Memory B cell (primary cell): ENCODE measurements around the gene HEPACAM.

Source experiments
- ATAC-seq: fragments of 150-1000 bp; cut with Tn5 transposase; 2 replicates; pipeline ENCODE4 v1.10.0; 2021; ENCODE audit warnings: low read depth, mild to moderate bottlenecking, moderate library complexity
- DNase-seq, 2 donors: peaks; one replicate each; pipeline ENCODE4 v3.0.0; 2022; ENCODE audit warnings: low spot score in 2 of 2
- H3K27ac Mint-ChIP-seq: one replicate; pipeline ENCODE4 v1.8.0; 2022; ENCODE audit warnings: mild to moderate bottlenecking, moderate library complexity, mixed read lengths
- H3K27me3 Mint-ChIP-seq: one replicate; pipeline ENCODE4 v1.8.0; 2022; ENCODE audit warnings: mixed read lengths
- H3K36me3 Mint-ChIP-seq: one replicate; pipeline ENCODE4 v1.8.0; 2022; ENCODE audit warnings: mild to moderate bottlenecking, mixed read lengths
- H3K4me1 Mint-ChIP-seq: one replicate; pipeline ENCODE4 v1.8.0; 2022; ENCODE audit warnings: mixed read lengths
- H3K4me3 Mint-ChIP-seq: one replicate; pipeline ENCODE4 v1.8.0; 2022; ENCODE audit warnings: mild to moderate bottlenecking, moderate library complexity, mixed read lengths
- H3K9me3 Mint-ChIP-seq: one replicate; pipeline ENCODE4 v1.8.0; 2022; ENCODE audit warnings: mixed read lengths

The HEPACAM gene

DNA sequence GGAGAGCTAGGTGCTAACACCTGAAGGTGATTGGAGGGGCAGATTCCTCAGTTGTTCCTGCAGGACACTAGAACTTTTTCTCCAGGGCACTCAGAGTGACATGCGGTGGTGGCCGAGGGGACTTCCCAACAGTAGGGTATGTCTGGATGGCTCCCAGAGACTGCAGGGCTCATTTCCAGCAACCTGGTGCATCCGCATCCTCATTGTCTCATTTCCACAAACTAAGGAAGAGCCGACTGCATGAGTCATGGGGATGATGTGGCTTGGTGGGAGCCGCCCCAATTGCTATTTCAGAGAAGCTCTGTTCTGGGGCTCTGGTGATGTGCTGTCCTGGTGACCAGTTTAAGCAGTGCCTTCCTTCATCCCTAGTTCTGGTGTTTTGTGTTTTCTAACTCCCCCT is 35.4 kb downstream of the HEPACAM start:
- no peak overlapping the region for H3K4me3 Mint-ChIP-seq
- no peak for ATAC-seq
- H3K4me1 Mint-ChIP-seq: peaks cover 3% of the 10 kb centered on the region
- DNase-seq: peak in 1 of 2 donors; percentile 5
- no peak overlapping the region for H3K27ac Mint-ChIP-seq
- peaks cover 16% of the 10 kb centered on the region for H3K27me3 Mint-ChIP-seq
- no peaks in the 10 kb centered on the region for H3K9me3 Mint-ChIP-seq
- no peaks in the 10 kb centered on the region for H3K36me3 Mint-ChIP-seq

DNA sequence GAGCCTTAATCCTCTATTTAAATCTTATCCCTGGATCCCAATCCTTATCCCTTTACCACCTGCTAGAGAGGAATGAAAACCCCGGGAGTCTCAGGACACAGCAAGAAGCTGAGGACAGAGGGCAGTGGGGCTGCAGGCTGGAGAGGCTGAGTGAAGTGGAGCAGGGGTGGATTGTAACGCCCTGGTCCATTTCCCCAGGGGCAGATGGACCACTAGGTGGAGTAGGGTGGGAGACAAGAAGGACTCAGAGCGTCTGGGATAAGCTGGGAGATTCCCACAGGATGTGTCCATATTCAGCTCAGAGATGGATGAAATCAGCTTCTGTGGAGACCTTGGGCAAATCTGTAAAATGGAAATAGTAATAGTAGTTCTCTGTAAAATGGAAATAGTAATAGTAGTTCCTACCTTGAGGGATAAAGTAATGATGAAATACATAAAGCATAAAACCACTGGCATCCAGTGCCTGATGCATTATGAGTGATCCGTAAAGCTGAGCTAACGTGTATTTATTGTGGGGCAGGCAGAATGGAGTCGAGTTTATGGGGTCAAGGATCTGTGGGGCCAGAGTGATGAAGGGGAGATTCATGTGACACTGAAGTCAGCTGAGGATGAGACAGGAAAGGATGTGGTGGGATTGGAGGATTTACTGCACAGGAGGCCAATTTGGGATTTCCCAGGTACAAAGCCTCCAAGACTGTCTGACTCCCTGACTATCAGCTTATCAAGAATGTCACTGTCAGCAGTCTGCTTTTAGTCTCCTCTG is 36.3 kb downstream of the HEPACAM start:
- H3K27me3 Mint-ChIP-seq: peaks cover 18% of the 10 kb centered on the region
- no peak for DNase-seq
- peaks cover 3% of the 10 kb centered on the region for H3K4me1 Mint-ChIP-seq
- no peaks in the 10 kb centered on the region for H3K9me3 Mint-ChIP-seq
- no peak for ATAC-seq
- no peaks in the 10 kb centered on the region for H3K36me3 Mint-ChIP-seq
- no peak overlapping the region for H3K27ac Mint-ChIP-seq
- H3K4me3 Mint-ChIP-seq: no peak overlapping the region

DNA sequence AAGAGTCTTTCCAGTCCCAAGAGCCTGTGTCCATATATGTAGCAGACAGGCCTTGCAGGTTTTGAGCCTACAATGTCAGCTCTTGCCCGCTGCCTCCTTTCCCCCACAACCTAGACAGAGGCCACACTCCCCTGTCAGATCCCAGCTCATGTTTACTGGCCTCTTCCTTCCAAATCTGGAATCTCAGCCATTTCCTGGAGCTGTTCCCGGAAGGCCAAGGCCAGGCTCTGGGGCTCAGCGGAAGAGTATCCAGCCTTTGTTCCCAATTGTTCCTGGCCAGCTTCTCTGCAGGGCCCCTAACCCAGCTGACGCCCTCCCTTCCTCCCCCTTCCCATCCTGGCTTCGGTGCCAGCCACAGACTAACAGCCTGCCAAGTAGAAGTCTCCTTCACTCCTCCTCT is 37.1 kb downstream of the HEPACAM start:
- Mint-ChIP-seq H3K27ac (no peak overlapping the region), H3K4me3 (no peak overlapping the region), H3K9me3 (no peaks in the 10 kb centered on the region), H3K27me3 (peaks cover 18% of the 10 kb centered on the region), H3K36me3 (no peaks in the 10 kb centered on the region), H3K4me1 (peaks cover 3% of the 10 kb centered on the region)
- DNase-seq (peak in 1 of 2 donors; percentile 5), ATAC-seq (no peak)

DNA sequence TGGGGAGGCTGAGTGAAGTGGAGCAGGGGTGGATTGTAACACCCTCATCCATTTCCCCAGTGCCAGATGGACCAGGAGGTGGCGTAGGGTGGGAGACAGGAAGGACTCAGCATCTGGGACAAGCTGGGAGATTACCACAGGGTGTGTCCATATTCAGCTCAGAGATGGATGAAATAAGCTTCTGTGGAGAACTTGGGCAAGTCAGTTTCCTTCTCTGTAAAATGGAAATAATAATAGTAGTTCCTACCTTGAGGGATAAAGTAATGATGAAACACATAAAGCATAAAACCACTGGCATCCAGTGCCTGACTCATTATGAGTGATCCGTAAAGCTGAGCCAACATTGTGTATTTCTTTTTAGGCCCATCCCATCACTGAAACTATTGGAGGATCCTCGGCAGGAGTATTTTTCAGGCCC is 37.6 kb downstream of the HEPACAM start:
- H3K36me3 Mint-ChIP-seq: no peaks in the 10 kb centered on the region
- peaks cover 19% of the 10 kb centered on the region for H3K27me3 Mint-ChIP-seq
- DNase-seq (no peak), ATAC-seq (no peak)
- H3K4me1 Mint-ChIP-seq: peaks cover 3% of the 10 kb centered on the region
- no peak overlapping the region for H3K4me3 Mint-ChIP-seq
- no peaks in the 10 kb centered on the region for H3K9me3 Mint-ChIP-seq
- H3K27ac Mint-ChIP-seq: no peak overlapping the region

DNA sequence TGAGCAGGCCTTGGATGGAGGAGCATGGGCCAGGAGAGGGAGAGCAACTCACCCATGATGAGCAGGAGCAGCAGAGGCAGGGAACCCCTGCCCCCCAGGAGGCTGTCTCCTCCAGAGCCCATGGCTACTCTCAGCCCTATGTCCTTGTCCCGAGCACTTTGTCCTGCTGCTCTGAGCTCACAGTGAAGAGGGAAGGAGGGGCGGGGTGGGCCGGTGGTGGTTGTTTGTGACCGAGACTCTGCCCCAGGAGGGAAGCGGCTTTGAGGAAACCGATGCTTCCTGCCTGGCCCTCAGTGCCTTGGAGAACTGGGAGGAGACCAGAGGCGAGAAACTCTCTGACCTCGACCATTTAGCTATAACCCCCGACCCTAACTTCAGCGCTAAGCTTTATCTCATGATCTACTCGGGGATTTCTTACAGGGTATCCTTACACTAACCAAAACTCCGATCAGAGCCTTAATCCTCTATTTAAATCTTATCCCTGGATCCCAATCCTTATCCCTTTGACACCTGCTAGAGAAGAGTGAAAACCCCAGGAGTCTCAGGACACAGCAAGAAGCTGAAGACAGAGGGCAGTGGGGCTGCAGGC is 38.1 kb downstream of the HEPACAM start, which contains the start of gene ROBO4:
ROBO4 (minus strand) TSS at position 192 of the 589 bp plus-strand sequence; CDS start at position 122, 70 bp downstream.
- DNase-seq (peak in 1 of 2 donors; percentile 3), ATAC-seq (no peak)
- H3K9me3 Mint-ChIP-seq: no peaks in the 10 kb centered on the region
- H3K36me3 Mint-ChIP-seq: no peaks in the 10 kb centered on the region
- peaks cover 3% of the 10 kb centered on the region for H3K4me1 Mint-ChIP-seq
- no peak within 1 kb of the TSS for H3K4me3 Mint-ChIP-seq
- H3K27ac Mint-ChIP-seq: no peak within 1 kb of the TSS
- H3K27me3 Mint-ChIP-seq: peaks cover 18% of the 10 kb centered on the region

DNA sequence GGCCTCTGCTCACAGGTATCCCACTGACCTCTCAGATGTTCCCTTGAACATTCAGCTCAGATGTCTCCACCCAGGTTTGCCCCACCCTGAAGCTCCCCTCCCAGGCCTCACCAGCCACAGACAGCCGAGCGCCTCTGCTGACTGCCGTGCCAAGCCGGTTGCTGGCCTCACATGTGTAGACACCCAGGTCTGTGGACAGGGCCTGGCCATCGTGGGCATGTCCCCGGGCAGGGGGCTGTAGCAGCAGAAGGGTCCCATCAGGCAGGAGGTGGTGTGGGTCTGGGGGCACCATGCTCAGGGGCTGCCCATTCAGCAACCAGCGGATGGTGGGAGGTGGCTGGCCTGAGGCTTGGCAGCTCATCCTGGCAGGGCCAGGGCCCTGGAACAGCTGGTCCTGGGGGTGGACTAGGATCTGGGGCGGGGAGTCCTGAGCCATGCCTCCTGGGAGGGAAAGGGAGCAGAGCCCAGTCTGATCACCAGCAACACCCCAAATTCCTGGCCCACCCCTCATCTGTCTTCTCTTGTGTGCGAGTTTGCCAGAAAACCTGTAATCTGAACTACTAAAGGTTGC is 38.9 kb downstream of the HEPACAM start:
- DNase-seq (peak in 1 of 2 donors; percentile 4), ATAC-seq (no peak)
- Mint-ChIP-seq H3K27me3 (peaks cover 22% of the 10 kb centered on the region), H3K4me1 (peaks cover 3% of the 10 kb centered on the region), H3K36me3 (no peaks in the 10 kb centered on the region), H3K9me3 (no peaks in the 10 kb centered on the region), H3K27ac (no peak overlapping the region), H3K4me3 (no peak overlapping the region)

DNA sequence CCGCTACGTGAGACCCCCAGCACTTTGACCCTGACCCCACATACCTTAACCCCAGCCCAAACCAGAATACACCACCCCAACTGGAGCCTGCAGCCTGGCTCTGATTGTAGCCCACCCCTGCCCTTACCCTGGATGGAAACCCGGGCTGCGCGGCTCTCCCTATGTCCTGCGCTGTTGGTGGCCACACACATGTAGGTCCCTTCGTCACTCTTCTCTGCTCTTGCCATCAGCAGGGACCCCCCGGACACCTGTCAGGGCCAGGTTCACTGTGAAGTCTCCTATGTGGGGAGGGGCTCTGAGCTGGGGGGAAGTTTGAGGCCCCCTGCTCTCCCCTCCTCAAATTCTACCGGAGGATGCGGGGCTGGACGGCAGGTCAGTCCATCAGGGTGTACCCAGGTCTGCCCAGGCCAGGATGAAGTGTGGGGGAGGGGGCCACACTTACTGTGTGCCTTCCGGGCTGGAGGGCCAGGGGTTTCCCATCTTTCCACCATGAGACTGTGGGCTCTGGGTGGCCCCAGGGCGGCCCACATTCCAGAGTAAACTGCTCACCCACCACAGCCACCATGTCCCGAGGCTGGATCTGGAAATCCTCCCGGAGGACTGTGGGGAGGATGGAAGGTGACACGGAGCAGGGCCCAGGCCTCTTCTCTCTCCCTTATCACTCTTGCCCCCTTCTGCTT is 39.6 kb downstream of the HEPACAM start:
- Mint-ChIP-seq H3K4me1 (peaks cover 3% of the 10 kb centered on the region), H3K27me3 (peaks cover 22% of the 10 kb centered on the region), H3K9me3 (no peaks in the 10 kb centered on the region), H3K27ac (no peak overlapping the region), H3K36me3 (no peaks in the 10 kb centered on the region), H3K4me3 (no peak overlapping the region)
- no peak for DNase-seq
- no peak for ATAC-seq

DNA sequence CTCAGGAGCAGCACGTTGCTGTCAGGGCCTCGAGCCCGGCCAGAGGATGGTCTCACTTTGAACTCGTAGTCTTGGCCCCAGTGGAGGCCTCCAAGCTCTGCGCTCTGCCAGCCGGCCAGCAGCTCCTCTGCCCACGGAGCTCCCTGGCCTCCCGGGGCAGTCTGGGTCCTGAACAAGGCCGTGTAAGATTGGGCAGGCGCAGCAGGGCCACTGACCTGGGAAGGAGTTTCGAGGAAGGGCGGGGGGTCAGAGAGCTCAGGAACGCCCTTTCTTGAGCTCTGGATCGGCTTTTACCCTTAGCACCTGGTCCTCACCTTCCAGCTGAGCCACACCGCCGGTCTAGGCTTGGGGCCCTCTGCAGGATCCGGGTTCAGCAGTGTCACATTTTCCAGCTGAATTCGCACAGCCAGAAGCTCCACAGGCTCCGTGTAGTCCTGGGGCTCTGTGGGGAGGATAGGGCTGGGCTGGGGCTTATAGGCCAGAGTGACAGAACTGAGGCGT is 40.3 kb downstream of the HEPACAM start:
- DNase-seq (no peak), ATAC-seq (no peak)
- H3K27me3 Mint-ChIP-seq: peaks cover 22% of the 10 kb centered on the region
- H3K4me3 Mint-ChIP-seq: no peak overlapping the region
- peaks cover 3% of the 10 kb centered on the region for H3K4me1 Mint-ChIP-seq
- no peak overlapping the region for H3K27ac Mint-ChIP-seq
- H3K36me3 Mint-ChIP-seq: no peaks in the 10 kb centered on the region
- H3K9me3 Mint-ChIP-seq: no peaks in the 10 kb centered on the region

DNA sequence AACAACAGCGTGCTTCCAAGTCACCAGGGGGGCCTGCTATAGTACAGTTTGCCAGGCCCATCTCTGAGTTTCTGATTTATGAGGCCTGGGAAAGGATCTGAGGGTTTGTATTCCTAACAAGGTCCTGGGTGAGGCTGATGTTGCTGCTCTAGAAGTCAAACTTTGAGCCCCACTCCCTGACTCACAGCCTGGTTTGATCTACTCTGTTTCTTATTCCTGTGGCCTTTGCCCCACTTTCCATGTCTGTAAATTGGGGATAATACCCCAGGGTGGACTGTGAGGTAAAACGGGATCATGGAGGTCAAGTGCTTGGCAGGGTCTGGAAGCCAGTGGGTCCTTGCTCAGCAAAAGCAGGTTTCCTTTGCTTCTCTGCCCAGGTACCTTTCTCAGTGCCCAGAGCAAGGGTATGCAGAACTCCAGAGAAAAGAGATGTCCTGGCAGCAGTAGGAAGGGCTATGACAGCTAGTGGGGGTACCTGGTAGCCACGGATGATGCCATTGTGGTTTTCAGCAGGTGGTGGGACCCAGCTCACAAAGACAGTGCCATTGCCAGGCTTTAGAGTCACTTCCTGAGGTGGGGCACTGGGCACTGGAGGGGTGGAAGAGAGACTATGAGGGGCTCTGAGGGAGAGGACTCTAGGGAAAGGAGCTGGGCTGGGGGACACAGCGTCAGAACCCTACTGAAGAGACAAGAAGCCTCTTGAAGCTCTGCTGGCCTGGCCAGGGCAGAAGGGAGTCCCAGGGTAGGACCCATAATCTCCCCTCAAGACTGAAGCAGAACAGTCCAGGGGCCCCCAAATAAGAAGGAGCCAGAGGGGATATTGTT is 41.0 kb downstream of the HEPACAM start:
- no peak overlapping the region for H3K27ac Mint-ChIP-seq
- H3K27me3 Mint-ChIP-seq: peaks cover 22% of the 10 kb centered on the region
- H3K4me3 Mint-ChIP-seq: no peak overlapping the region
- no peak for DNase-seq
- peaks cover 3% of the 10 kb centered on the region for H3K4me1 Mint-ChIP-seq
- ATAC-seq: no peak
- H3K36me3 Mint-ChIP-seq: no peaks in the 10 kb centered on the region
- H3K9me3 Mint-ChIP-seq: no peaks in the 10 kb centered on the region

DNA sequence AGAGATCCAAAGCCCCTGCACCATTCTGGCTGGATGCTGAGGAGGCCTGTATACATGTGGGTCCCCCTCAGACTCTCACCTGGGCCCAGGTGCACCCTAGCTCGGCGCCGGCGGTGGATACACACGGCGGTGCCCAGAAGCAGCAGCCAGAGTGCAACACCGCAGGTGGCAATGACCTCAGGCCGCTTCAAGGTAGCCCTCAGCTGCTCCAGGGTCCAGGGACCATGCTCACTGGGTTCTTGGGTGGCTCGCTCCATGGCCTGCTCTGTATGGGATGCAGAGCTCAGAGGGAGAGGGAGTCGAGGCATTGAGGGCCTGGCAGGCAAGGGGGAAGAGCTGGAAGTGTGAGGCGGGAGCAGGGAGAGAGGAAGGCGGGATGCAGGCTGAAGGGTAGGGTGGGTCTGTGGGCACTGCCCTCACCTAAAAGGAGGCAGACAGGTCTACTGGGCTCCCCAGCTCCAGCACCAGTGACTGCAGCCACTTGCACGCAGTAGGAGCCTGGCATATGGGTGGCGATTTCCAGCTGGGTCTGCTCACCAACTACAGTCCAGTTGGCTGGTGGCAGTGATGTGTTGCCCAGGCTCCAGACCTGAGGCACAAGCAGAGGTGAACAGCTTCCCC is 42.0 kb downstream of the HEPACAM start:
- H3K4me3 Mint-ChIP-seq: no peak overlapping the region
- peaks cover 19% of the 10 kb centered on the region for H3K27me3 Mint-ChIP-seq
- H3K4me1 Mint-ChIP-seq: peaks cover 3% of the 10 kb centered on the region
- no peak for DNase-seq
- no peak for ATAC-seq
- no peak overlapping the region for H3K27ac Mint-ChIP-seq
- no peaks in the 10 kb centered on the region for H3K36me3 Mint-ChIP-seq
- no peaks in the 10 kb centered on the region for H3K9me3 Mint-ChIP-seq

DNA sequence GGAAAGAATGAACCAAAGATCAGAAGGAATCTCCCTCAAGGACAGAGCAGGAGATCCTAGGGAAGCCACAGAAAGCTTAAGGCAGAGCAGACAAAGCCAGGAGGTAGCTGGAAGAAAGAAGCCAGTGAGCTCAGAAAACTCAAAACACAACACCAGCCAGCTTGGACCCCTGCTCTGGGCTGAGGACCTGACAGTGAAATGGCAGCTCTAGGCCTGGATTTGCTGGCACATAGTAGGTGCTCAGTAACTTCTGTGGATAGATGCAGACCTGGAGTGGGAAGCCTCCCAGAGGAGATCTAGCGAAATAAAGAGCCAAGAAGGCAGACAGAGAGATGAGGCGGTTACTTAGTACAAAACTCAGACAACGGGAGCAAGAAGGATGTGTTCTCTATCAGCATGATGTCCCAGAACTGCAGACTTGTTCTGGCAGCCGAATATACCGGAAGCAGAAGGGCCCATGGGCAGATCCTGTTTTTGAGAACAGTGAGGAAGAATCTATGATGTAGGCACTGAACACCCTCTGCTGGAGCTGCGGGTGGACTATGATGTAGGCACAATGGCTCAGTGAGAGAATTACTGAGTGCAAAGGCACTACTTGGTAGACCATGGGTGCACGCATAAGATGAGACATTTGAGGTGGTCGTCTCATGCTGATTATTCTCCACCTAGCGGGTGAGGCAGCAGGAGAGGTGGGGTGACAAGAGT is 42.9 kb downstream of the HEPACAM start:
- ATAC-seq: no peak
- no peak overlapping the region for H3K27ac Mint-ChIP-seq
- DNase-seq: peak in 1 of 2 donors; percentile 6

DNA sequence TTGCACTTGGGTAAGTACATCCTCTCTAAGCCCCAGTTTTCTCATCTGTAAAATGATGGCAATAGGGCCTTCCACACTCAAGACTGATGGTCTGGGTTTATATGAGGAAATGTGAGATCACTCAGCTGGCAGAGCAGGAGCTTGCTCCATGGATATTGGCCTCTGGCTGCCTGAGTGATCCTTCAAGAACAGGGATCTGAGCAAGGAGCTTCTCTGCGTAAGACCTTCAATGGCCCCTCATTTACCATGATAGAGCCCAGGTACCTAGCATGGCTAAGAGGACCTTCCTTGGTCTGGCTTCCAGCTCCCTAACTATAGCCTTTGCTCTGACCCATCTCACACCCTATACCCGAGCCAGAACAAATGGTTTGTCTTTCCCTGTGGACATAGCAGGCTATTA is 43.7 kb downstream of the HEPACAM start:
- Mint-ChIP-seq H3K27me3 (peaks cover 19% of the 10 kb centered on the region), H3K4me1 (no peaks in the 10 kb centered on the region), H3K36me3 (no peaks in the 10 kb centered on the region), H3K9me3 (no peaks in the 10 kb centered on the region), H3K27ac (no peak overlapping the region), H3K4me3 (no peak overlapping the region)
- ATAC-seq (no peak), DNase-seq (peak in 1 of 2 donors; percentile 2)

More for the DNA sequence above, 42.9 kb downstream of the HEPACAM start:
- Mint-ChIP-seq H3K4me1 (peaks cover 3% of the 10 kb centered on the region), H3K36me3 (no peaks in the 10 kb centered on the region), H3K4me3 (no peak overlapping the region), H3K9me3 (no peaks in the 10 kb centered on the region), H3K27me3 (peaks cover 23% of the 10 kb centered on the region)
